ENCODE results near the gene FHIT.

FHIT gene

GRCh38 chr3:60073228-60073627, 1178.0 kb downstream of the FHIT start:
- Histone ChIP-seq H3K4me2 (ENCODE audit: low read depth, low read length, poor library complexity, severe bottlenecking) (no peak overlapping the region), H3K79me2 (ENCODE audit: insufficient read depth, low read length) (no peaks in the 10 kb centered on the region), H3K27ac (ENCODE audit: low read depth, low read length) (no peak overlapping the region), H3K36me3 (ENCODE audit: low read length) (no peaks in the 10 kb centered on the region), H4K20me1 (ENCODE audit: low read depth, low read length) (no peaks in the 10 kb centered on the region), H3K9me2 (replicated peaks; ENCODE audit: insufficient read depth, low read length) (no peaks in the 10 kb centered on the region), H3F3A (ENCODE audit: insufficient read depth) (no peaks in the 10 kb centered on the region), H2AFZ (ENCODE audit: low read depth, low read length, severe bottlenecking) (no peak overlapping the region), H3K4me3 (ENCODE audit: insufficient read depth, low read length, poor library complexity, severe bottlenecking) (no peak overlapping the region), H3K9ac (ENCODE audit: low read length) (no peak overlapping the region), H3K27me3 (ENCODE audit: low read length) (no peaks in the 10 kb centered on the region), H3K9me3 (ENCODE audit: insufficient read depth, low read length) (no peaks in the 10 kb centered on the region)
- TF ChIP-seq CTCF (IDR thresholded peaks at IDR 0.05; ENCODE audit: insufficient read depth, low read length, poor library complexity, severe bottlenecking) (no peak), EZH2phosphoT487 (conservative IDR thresholded peaks at IDR 0.05; ENCODE audit: low read length) (no peak)

GRCh38 chr3:60070366-60070765, 1180.9 kb downstream of the FHIT start:
- no peaks in the 10 kb centered on the region for H3F3A ChIP-seq (ENCODE audit: insufficient read depth)
- H3K79me2 ChIP-seq (ENCODE audit: insufficient read depth, low read length) = no peaks in the 10 kb centered on the region
- H4K20me1 ChIP-seq (ENCODE audit: low read depth, low read length) = no peaks in the 10 kb centered on the region
- H3K4me3 ChIP-seq (ENCODE audit: insufficient read depth, low read length, poor library complexity, severe bottlenecking) = no peak overlapping the region
- no peaks in the 10 kb centered on the region for H3K9me3 ChIP-seq (ENCODE audit: insufficient read depth, low read length)
- H3K36me3 ChIP-seq (ENCODE audit: low read length) = no peaks in the 10 kb centered on the region
- H3K4me2 ChIP-seq (ENCODE audit: low read depth, low read length, poor library complexity, severe bottlenecking) = no peak overlapping the region
- H3K9ac ChIP-seq (ENCODE audit: low read length) = no peak overlapping the region
- no peaks in the 10 kb centered on the region for H3K27me3 ChIP-seq (ENCODE audit: low read length)
- no peak overlapping the region for H2AFZ ChIP-seq (ENCODE audit: low read depth, low read length, severe bottlenecking)
- H3K9me2 ChIP-seq (replicated peaks; ENCODE audit: insufficient read depth, low read length) = no peaks in the 10 kb centered on the region
- TF ChIP-seq CTCF (IDR thresholded peaks at IDR 0.05; ENCODE audit: insufficient read depth, low read length, poor library complexity, severe bottlenecking) (no peak), EZH2phosphoT487 (conservative IDR thresholded peaks at IDR 0.05; ENCODE audit: low read length) (no peak)
- no peak overlapping the region for H3K27ac ChIP-seq (ENCODE audit: low read depth, low read length)

- Histone ChIP-seq H3K27ac (ENCODE audit: low read depth, low read length) (no peak overlapping the region), H3K9me2 (replicated peaks; ENCODE audit: insufficient read depth, low read length) (no peaks in the 10 kb centered on the region), H3K79me2 (ENCODE audit: insufficient read depth, low read length) (no peaks in the 10 kb centered on the region), H3K9me3 (ENCODE audit: insufficient read depth, low read length) (no peaks in the 10 kb centered on the region), H3K4me2 (ENCODE audit: low read depth, low read length, poor library complexity, severe bottlenecking) (no peak overlapping the region), H3K4me3 (ENCODE audit: insufficient read depth, low read length, poor library complexity, severe bottlenecking) (no peak overlapping the region), H3K9ac (ENCODE audit: low read length) (no peak overlapping the region), H3K36me3 (ENCODE audit: low read length) (no peaks in the 10 kb centered on the region), H3F3A (ENCODE audit: insufficient read depth) (no peaks in the 10 kb centered on the region), H2AFZ (ENCODE audit: low read depth, low read length, severe bottlenecking) (no peak overlapping the region), H4K20me1 (ENCODE audit: low read depth, low read length) (no peaks in the 10 kb centered on the region), H3K27me3 (ENCODE audit: low read length) (no peaks in the 10 kb centered on the region)
- no peak for TF ChIP-seq EZH2phosphoT487 (conservative IDR thresholded peaks at IDR 0.05; ENCODE audit: low read length)
- TF ChIP-seq CTCF (IDR thresholded peaks at IDR 0.05; ENCODE audit: insufficient read depth, low read length, poor library complexity, severe bottlenecking) = no peak
These were observed 1185.9 kb downstream of the FHIT start for GRCh38 chr3:60065227-60065868.
